ENCODE results near the gene PTPRM.

Gene PTPRM

DNA sequence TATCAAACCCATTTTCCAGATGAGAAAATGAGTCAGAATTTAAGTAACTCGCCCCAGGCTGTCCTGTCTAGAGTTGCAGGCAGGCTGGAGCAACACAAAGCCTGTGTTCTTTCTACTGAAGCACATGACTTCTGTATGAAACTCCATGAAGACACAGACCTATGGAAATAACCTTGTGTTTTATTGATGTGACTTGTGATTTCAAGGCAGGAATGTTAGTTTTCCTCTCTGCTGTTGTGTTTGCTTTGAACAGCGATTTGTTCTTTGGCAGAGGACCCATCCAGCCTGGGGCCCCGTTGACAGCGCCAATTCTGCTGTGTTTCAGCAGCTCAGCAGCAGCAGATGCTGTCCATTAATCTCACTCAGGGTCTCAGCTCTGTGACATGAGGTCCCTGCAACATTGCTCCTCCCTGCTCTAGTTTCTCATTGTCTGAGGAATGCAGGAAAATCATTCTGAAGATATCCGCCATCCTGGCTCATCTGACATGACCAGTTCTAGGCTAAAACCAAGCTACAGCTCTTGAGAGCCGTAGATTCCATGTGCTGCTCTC is 697.8 kb downstream of the PTPRM start:
- H3K9me2 ChIP-seq (replicated peaks; ENCODE audit: control insufficient read depth, low read length) = no peaks in the 10 kb centered on the region
- no peaks in the 10 kb centered on the region for H3K36me3 ChIP-seq (ENCODE audit: control insufficient read depth, low read length)
- H3K4me3 ChIP-seq (ENCODE audit: low read length) = no peak overlapping the region
- H3K9me3 ChIP-seq (ENCODE audit: control insufficient read depth, insufficient read depth, low read length) = no peaks in the 10 kb centered on the region
- H3K4me1 ChIP-seq (ENCODE audit: control insufficient read depth, low read length) = no peaks in the 10 kb centered on the region
- no peaks in the 10 kb centered on the region for H3K27me3 ChIP-seq (ENCODE audit: control insufficient read depth, low read length)
- TF ChIP-seq, protein P1, sequence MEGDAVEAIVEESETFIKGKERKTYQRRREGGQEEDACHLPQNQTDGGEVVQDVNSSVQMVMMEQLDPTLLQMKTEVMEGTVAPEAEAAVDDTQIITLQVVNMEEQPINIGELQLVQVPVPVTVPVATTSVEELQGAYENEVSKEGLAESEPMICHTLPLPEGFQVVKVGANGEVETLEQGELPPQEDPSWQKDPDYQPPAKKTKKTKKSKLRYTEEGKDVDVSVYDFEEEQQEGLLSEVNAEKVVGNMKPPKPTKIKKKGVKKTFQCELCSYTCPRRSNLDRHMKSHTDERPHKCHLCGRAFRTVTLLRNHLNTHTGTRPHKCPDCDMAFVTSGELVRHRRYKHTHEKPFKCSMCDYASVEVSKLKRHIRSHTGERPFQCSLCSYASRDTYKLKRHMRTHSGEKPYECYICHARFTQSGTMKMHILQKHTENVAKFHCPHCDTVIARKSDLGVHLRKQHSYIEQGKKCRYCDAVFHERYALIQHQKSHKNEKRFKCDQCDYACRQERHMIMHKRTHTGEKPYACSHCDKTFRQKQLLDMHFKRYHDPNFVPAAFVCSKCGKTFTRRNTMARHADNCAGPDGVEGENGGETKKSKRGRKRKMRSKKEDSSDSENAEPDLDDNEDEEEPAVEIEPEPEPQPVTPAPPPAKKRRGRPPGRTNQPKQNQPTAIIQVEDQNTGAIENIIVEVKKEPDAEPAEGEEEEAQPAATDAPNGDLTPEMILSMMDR (IDR thresholded peaks at IDR 0.05; ENCODE audit: low read depth, low read length, poor library complexity, severe bottlenecking) = no peak
- no peaks in the 10 kb centered on the region for H3F3A ChIP-seq (ENCODE audit: control insufficient read depth, insufficient read depth)
- H4K20me1 ChIP-seq (ENCODE audit: control insufficient read depth, insufficient read depth, low read depth, low read length) = no peaks in the 10 kb centered on the region
- no peaks in the 10 kb centered on the region for H3K79me2 ChIP-seq (ENCODE audit: control insufficient read depth, low read length)
- H3K27ac ChIP-seq (ENCODE audit: low read depth, low read length) = no peak overlapping the region
- no peak overlapping the region for H3K4me2 ChIP-seq (ENCODE audit: low read length)

DNA sequence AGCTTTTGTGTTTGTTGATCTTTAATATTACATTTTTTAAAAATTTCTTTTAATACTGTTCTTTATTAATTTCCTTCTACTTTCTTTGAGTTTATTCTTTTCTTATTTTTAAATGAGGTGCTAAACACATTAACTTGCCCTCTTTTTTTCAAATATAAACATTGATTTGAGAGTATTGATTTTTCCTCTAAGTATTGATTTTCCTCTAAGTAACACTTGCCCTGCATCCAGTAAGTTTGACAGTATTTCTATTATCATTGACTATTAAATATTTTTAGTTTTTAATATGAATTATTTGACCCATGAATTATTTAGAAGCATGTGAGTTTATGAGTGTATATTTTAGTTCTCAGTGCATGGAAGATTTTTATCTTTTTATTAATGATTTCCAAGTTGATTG is 705.1 kb downstream of the PTPRM start:
- no peaks in the 10 kb centered on the region for H3K27me3 ChIP-seq (ENCODE audit: control insufficient read depth, low read length)
- H3F3A ChIP-seq (ENCODE audit: control insufficient read depth, insufficient read depth) = no peaks in the 10 kb centered on the region
- H3K79me2 ChIP-seq (ENCODE audit: control insufficient read depth, low read length) = no peaks in the 10 kb centered on the region
- H3K9me2 ChIP-seq (replicated peaks; ENCODE audit: control insufficient read depth, low read length) = no peaks in the 10 kb centered on the region
- H3K9me3 ChIP-seq (ENCODE audit: control insufficient read depth, insufficient read depth, low read length) = no peaks in the 10 kb centered on the region
- H3K4me2 ChIP-seq (ENCODE audit: low read length) = no peak overlapping the region
- H3K27ac ChIP-seq (ENCODE audit: low read depth, low read length) = no peak overlapping the region
- no peaks in the 10 kb centered on the region for H3K4me1 ChIP-seq (ENCODE audit: control insufficient read depth, low read length)
- no peak for TF ChIP-seq EZH2phosphoT487 (IDR thresholded peaks at IDR 0.05; ENCODE audit: borderline replicate concordance, low read length)
- TF ChIP-seq, protein P1 (IDR thresholded peaks at IDR 0.05; ENCODE audit: low read depth, low read length, poor library complexity, severe bottlenecking) = no peak
- H4K20me1 ChIP-seq (ENCODE audit: control insufficient read depth, insufficient read depth, low read depth, low read length) = no peaks in the 10 kb centered on the region
- no peak overlapping the region for H3K4me3 ChIP-seq (ENCODE audit: low read length)
- H3K36me3 ChIP-seq (ENCODE audit: control insufficient read depth, low read length) = no peaks in the 10 kb centered on the region

DNA sequence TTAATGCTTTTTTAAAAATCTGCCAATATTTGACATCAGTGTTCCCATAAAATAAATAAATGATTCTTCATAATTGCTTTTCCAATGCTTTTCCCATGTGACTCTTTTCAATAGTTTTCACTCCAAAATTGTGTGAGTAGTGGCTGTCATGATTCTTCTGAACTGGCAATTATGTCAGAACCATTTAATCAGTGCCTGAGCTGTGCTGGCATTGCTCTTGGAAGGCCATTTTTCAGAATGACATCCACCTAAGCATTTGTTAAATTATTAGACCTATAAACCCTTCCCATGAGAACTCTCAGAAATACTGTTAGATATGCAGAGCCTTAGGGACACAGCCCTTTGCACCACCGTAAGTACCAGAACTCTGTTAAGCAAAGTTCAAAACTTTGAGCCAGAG is 707.3 kb downstream of the PTPRM start:
- Histone ChIP-seq H3F3A (ENCODE audit: control insufficient read depth, insufficient read depth) (no peaks in the 10 kb centered on the region), H3K9me2 (replicated peaks; ENCODE audit: control insufficient read depth, low read length) (no peaks in the 10 kb centered on the region), H3K4me3 (ENCODE audit: low read length) (no peak overlapping the region), H3K27ac (ENCODE audit: low read depth, low read length) (no peak overlapping the region), H4K20me1 (ENCODE audit: control insufficient read depth, insufficient read depth, low read depth, low read length) (no peaks in the 10 kb centered on the region), H3K4me2 (ENCODE audit: low read length) (no peak overlapping the region), H3K79me2 (ENCODE audit: control insufficient read depth, low read length) (no peaks in the 10 kb centered on the region), H3K36me3 (ENCODE audit: control insufficient read depth, low read length) (no peaks in the 10 kb centered on the region), H3K27me3 (ENCODE audit: control insufficient read depth, low read length) (no peaks in the 10 kb centered on the region), H3K4me1 (ENCODE audit: control insufficient read depth, low read length) (no peaks in the 10 kb centered on the region), H3K9me3 (ENCODE audit: control insufficient read depth, insufficient read depth, low read length) (no peaks in the 10 kb centered on the region)
- TF ChIP-seq EZH2phosphoT487 (IDR thresholded peaks at IDR 0.05; ENCODE audit: borderline replicate concordance, low read length) = no peak
- TF ChIP-seq, protein P1 (IDR thresholded peaks at IDR 0.05; ENCODE audit: low read depth, low read length, poor library complexity, severe bottlenecking) = no peak
